Activated naive CD8-positive, alpha-beta T cell treated with anti-CD3 and anti-CD28 coated beads, Interleukin-2, amount 10 ng/mL, durations not matched to agents 7 days and 5 days (primary cell): ENCODE measurements around the gene SSTR1. TPM values are rescaled to one million over a fixed set of nuclear protein-coding genes. Genes with fewer than 3 reads are reported as not detected.
"Not testable (repeated sequence)": the region's sequence is repeated elsewhere in the genome, so short reads cannot be mapped to it uniquely, and the experiment has no call there.

Experiments
- ATAC-seq: fragments of 150-1000 bp; cut with Tn5 transposase; one replicate; pipeline ENCODE4 v1.10.0; 2021; ENCODE audit warnings: low read depth, moderate library complexity
- POLR2A ChIA-PET: fragments of 350-600 bp; sonication (Branson Sonifier 250); formaldehyde crosslinking; loops from one replicate; lab custom pipeline; 2021; ENCODE audit warnings: antibody characterized with exemption; lab: Charles Lee
- DNase-seq: peaks from one replicate; pipeline ENCODE4 v3.0.0; 2021
- H3K27ac Mint-ChIP-seq: one replicate; pipeline ENCODE4 v1.8.0; 2022; ENCODE audit warnings: mild to moderate bottlenecking, mixed read lengths
- H3K27me3 Mint-ChIP-seq: one replicate; pipeline ENCODE4 v1.8.0; 2022; ENCODE audit warnings: mild to moderate bottlenecking, moderate library complexity, mixed read lengths
- H3K36me3 Mint-ChIP-seq: one replicate; pipeline ENCODE4 v1.8.0; 2021; ENCODE audit warnings: mild to moderate bottlenecking, mixed read lengths
- H3K4me1 Mint-ChIP-seq: one replicate; pipeline ENCODE4 v1.8.0; 2021; ENCODE audit warnings: mixed read lengths
- H3K4me3 Mint-ChIP-seq: one replicate; pipeline ENCODE4 v1.8.0; 2022; ENCODE audit warnings: mild to moderate bottlenecking, moderate library complexity, mixed read lengths
- H3K9me3 Mint-ChIP-seq: one replicate; pipeline ENCODE4 v1.8.0; 2021; ENCODE audit warnings: mixed read lengths
- total RNA-seq, 2 experiments: library from RNA; stranded (reverse); gene quantifications; one replicate each; pipeline ENCODE4 v1.2.3, GENCODE V29; 2021

Gene SSTR1
- total RNA-seq, result not detected

- POLR2A ChIA-PET, result no interaction called here
- Mint-ChIP-seq H3K27ac (peak within 1 kb of the TSS; percentile 59), H3K27me3 (peaks cover 70% of the 10 kb centered on the region), H3K9me3 (peaks cover 3% of the 10 kb centered on the region), H3K4me3 (peak within 1 kb of the TSS; percentile 22), H3K4me1 (peaks cover 16% of the 10 kb centered on the region), H3K36me3 (no peaks in the 10 kb centered on the region)
- ATAC-seq (no peak), DNase-seq (no peak)
These were observed at the start of gene SSTR1 for GRCh38 chr14:38207736-38208617. Gene SSTR1, plus strand, starts transcription at chr14:38207904. Its CDS starts 1,486 bp downstream, at chr14:38209390.

- POLR2A ChIA-PET, result no interaction called here
- no peak overlapping the region for H3K27ac Mint-ChIP-seq
- no peaks in the 10 kb centered on the region for H3K4me1 Mint-ChIP-seq
- no peak for ATAC-seq
- no peaks in the 10 kb centered on the region for H3K36me3 Mint-ChIP-seq
- no peaks in the 10 kb centered on the region for H3K9me3 Mint-ChIP-seq
- no peak for DNase-seq
- no peak overlapping the region for H3K4me3 Mint-ChIP-seq
- H3K27me3 Mint-ChIP-seq, result peaks cover 2% of the 10 kb centered on the region
These were observed 49.2 kb upstream of the SSTR1 start for GRCh38 chr14:38158468-38158867.

DNA sequence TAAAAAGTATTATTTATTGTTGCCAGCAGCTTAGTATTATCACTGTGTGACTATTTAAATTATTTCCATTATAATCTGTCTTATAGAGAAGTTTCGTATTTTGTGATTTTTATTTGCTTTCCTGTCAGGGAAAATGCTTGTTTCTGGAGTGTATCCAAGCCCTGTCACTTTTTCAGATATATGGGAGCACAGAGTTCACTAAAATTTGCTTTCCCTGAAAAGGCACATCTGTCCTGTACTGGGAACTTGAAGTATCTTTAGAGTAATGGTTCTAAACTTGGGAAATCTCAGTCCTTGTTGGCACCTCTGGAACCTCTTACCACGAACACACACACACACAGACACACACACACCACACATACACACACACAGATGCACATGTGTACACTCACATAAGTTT is 39.3 kb upstream of the SSTR1 start:
- POLR2A ChIA-PET, result no interaction called here
- Mint-ChIP-seq H3K27ac (no peak overlapping the region), H3K4me3 (no peak overlapping the region), H3K27me3 (peaks cover 2% of the 10 kb centered on the region), H3K9me3 (no peaks in the 10 kb centered on the region), H3K36me3 (no peaks in the 10 kb centered on the region), H3K4me1 (no peaks in the 10 kb centered on the region)
- ATAC-seq, result no peak
- no peak for DNase-seq

DNA sequence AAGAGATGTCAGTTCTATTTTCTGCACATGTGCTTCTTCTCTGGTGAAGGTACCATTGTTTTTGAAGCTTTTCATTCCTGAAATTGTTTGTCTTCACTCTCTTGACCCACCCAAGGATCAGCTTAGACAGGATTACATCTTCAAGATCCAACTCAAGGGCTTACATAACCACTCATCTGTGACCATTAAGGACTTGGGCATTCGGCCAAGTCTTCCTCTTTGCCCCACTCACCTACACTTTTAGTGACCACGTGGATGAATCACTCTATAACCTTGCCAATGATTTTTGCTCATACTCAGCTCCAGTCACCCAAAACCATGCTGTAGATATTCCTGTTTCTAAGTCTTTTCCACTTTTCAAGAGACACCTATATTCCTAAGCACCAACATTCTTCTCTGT is 36.5 kb upstream of the SSTR1 start:
- no peaks in the 10 kb centered on the region for H3K9me3 Mint-ChIP-seq
- POLR2A ChIA-PET, result no interaction called here
- H3K36me3 Mint-ChIP-seq, result no peaks in the 10 kb centered on the region
- no peaks in the 10 kb centered on the region for H3K4me1 Mint-ChIP-seq
- DNase-seq (no peak), ATAC-seq (no peak)
- no peak overlapping the region for H3K27ac Mint-ChIP-seq
- H3K4me3 Mint-ChIP-seq, result no peak overlapping the region
- H3K27me3 Mint-ChIP-seq, result peaks cover 2% of the 10 kb centered on the region

DNA sequence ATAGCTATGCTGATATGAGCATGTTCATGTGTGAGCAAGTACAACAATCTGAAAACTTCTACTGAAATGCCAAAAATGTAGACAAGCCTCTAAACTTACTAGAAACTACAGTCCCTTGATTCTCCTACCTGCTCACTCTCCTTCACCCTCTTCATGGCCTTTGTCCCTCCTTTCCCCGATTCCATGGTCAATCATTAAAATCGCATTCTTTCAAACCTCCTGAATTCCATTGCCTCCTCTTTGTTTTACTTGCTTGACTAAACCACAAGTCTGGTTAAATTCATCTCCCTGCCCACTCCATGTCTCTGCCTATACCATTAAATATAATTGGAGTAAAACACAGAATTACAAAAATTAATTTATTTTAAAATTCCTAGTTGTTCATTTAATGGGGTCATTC is 33.0 kb upstream of the SSTR1 start:
- no peaks in the 10 kb centered on the region for H3K4me1 Mint-ChIP-seq
- POLR2A ChIA-PET, result no interaction called here
- DNase-seq, result no peak
- no peaks in the 10 kb centered on the region for H3K36me3 Mint-ChIP-seq
- no peaks in the 10 kb centered on the region for H3K27me3 Mint-ChIP-seq
- peaks cover 8% of the 10 kb centered on the region for H3K9me3 Mint-ChIP-seq
- no peak overlapping the region for H3K4me3 Mint-ChIP-seq
- ATAC-seq, result no peak
- no peak overlapping the region for H3K27ac Mint-ChIP-seq

DNA sequence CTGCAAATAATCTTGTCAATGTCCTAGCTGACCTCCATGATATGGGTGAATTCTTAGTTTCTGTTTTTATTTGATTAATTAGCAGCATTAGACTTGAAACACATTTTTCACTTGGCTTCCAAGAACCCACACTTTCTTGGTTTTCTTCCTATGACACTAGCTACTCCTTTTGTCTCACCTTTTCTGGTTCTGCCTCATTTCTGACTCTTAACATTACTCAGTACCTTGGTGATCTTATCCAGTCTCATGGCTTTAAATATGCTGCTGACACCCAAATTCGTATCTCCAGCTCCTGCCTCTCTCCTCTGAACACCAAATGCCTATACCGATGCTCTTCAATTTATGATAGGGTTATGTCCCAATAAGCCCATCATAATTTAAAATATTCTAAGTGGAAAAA is 32.0 kb upstream of the SSTR1 start:
- no peak for ATAC-seq
- H3K4me3 Mint-ChIP-seq, result no peak overlapping the region
- peaks cover 10% of the 10 kb centered on the region for H3K9me3 Mint-ChIP-seq
- no peaks in the 10 kb centered on the region for H3K4me1 Mint-ChIP-seq
- H3K27me3 Mint-ChIP-seq, result no peaks in the 10 kb centered on the region
- POLR2A ChIA-PET, result no interaction called here
- H3K27ac Mint-ChIP-seq, result no peak overlapping the region
- H3K36me3 Mint-ChIP-seq, result no peaks in the 10 kb centered on the region
- no peak for DNase-seq

GRCh38 chr14:38176379-38176778 is 31.3 kb upstream of the SSTR1 start:
- H3K27me3 Mint-ChIP-seq, result no peaks in the 10 kb centered on the region
- POLR2A ChIA-PET, result no interaction called here
- no peaks in the 10 kb centered on the region for H3K36me3 Mint-ChIP-seq
- DNase-seq, result no peak
- H3K4me1 Mint-ChIP-seq, result no peaks in the 10 kb centered on the region
- no peak for ATAC-seq
- peaks cover 10% of the 10 kb centered on the region for H3K9me3 Mint-ChIP-seq
- H3K27ac Mint-ChIP-seq, result no peak overlapping the region
- no peak overlapping the region for H3K4me3 Mint-ChIP-seq

DNA sequence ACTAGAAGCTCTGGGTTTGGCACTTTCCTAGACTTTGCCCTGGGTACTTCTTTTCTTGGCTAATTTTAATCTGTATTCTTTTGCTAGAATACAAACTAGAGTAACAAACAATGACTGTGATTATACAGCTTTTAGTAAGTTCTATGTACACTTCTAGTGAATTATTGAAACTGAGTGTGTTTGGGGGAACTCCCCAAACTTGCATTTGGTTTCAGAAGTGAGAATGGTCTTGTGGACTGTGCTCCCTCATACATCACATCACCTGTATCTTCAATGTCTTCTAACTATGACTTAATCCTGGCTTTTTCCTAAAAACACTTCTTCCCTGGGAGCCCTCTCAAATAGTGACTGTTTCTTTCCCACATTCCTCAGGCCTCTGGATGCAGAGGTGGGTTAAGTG is 23.6 kb upstream of the SSTR1 start:
- H3K27ac Mint-ChIP-seq, result no peak overlapping the region
- DNase-seq (no peak), ATAC-seq (no peak)
- peaks cover 8% of the 10 kb centered on the region for H3K9me3 Mint-ChIP-seq
- H3K4me3 Mint-ChIP-seq, result no peak overlapping the region
- no peaks in the 10 kb centered on the region for H3K36me3 Mint-ChIP-seq
- H3K27me3 Mint-ChIP-seq, result no peaks in the 10 kb centered on the region
- H3K4me1 Mint-ChIP-seq, result no peaks in the 10 kb centered on the region
- POLR2A ChIA-PET, result no interaction called here

GRCh38 chr14:38185671-38186070 is 22.0 kb upstream of the SSTR1 start:
- DNase-seq, result no peak
- no peaks in the 10 kb centered on the region for H3K27me3 Mint-ChIP-seq
- H3K27ac Mint-ChIP-seq, result no peak overlapping the region
- no peaks in the 10 kb centered on the region for H3K4me1 Mint-ChIP-seq
- H3K9me3 Mint-ChIP-seq, result peaks cover 4% of the 10 kb centered on the region
- no peaks in the 10 kb centered on the region for H3K36me3 Mint-ChIP-seq
- POLR2A ChIA-PET, result interaction anchor here (0.6 kb wide), 1 partner anchor 176 kb away, joined by 6 read pairs; no protein-coding TSS in a partner anchor
- ATAC-seq, result no peak
- no peak overlapping the region for H3K4me3 Mint-ChIP-seq

DNA sequence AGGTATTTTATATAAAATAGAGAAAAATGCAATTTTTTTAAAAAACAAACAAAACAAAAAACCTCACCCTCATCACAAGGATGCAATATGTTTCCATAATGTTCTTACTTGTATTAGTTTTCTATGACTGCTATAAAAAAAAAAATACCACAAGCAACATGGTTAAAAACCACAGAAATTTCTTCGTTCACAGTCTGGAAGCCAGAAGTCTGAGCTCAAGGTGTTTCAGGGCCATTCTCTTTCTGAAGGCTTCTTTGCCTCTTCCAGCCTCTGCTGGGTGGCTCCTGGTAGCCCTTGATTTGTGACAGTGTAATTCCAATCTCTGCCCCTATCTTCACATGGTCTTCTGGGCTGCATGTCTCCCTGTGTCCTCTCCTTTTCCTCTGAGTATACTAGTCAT is 21.5 kb upstream of the SSTR1 start:
- Mint-ChIP-seq H3K9me3 (peaks cover 4% of the 10 kb centered on the region), H3K27ac (no peak overlapping the region), H3K4me3 (no peak overlapping the region), H3K36me3 (no peaks in the 10 kb centered on the region), H3K27me3 (no peaks in the 10 kb centered on the region), H3K4me1 (no peaks in the 10 kb centered on the region)
- ATAC-seq (no peak), DNase-seq (no peak)
- POLR2A ChIA-PET, result interaction anchor here (0.6 kb wide), 1 partner anchor 177 kb away, joined by 6 read pairs; no protein-coding TSS in a partner anchor

GRCh38 chr14:38187528-38187927 is 20.2 kb upstream of the SSTR1 start:
- Mint-ChIP-seq H3K27me3 (no peaks in the 10 kb centered on the region), H3K4me1 (no peaks in the 10 kb centered on the region), H3K9me3 (peaks cover 4% of the 10 kb centered on the region), H3K4me3 (no peak overlapping the region), H3K36me3 (no peaks in the 10 kb centered on the region), H3K27ac (no peak overlapping the region)
- DNase-seq (no peak), ATAC-seq (no peak)
- POLR2A ChIA-PET, result no interaction called here

DNA sequence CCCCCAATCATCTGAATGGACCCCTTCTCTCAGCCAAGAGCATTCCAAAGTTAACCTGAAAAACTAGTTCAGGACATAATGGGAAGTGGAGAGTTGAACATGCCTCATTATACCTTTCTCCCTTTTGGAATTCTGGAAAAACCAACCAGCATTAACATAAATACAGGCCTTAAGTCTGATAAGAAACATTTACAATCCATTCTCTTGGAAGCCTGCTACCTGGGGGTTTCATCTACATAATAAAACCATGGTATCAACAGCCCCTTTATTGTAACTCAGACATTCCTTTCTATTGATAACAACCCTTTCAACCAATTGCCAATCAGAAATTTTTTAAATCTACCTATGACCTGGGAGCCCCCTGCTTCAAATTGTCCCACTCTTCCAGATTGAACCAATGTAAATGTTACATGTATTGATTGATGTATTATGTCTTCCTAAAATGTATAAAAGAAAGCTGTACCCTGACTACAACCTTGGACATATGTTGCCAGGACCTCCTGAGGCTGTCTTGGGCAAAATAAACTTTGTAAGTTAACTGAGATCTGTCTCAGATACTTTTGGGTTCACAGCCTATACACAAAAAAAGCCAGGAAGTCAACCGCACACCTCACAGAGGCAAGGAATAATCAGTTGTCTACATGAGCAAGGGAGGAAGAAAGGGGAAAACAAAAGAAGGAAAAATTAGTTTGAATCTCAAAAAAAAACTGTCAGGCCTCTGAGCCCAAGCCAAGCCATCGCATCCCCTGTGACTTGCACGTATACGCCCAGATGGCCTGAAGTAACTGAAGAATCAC is 17.6 kb upstream of the SSTR1 start:
- Mint-ChIP-seq H3K9me3 (no peaks in the 10 kb centered on the region), H3K4me1 (no peaks in the 10 kb centered on the region), H3K36me3 (no peaks in the 10 kb centered on the region), H3K27me3 (no peaks in the 10 kb centered on the region), H3K4me3 (no peak overlapping the region), H3K27ac (no peak overlapping the region)
- ATAC-seq (no peak), DNase-seq (no peak)
- POLR2A ChIA-PET, result no interaction called here

DNA sequence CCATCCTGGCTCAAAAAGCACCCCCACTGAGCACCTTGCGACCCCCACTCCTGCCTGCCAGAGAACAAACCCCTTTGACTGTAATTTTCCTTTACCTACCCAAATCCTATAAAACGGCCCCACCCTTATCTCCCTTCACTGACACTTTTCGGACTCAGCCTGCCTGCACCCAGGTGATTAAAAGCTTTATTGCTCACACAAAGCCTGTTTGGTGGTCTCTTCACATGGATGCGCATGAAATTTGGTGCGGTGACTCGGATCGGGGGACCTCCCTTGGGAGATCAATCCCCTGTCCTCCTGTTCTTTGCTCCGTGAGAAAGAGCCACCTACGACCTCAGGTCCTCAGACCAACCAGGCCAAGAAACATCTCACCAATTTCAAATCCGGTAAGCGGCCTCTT is 16.9 kb upstream of the SSTR1 start:
- H3K4me3 Mint-ChIP-seq, H3K27me3 Mint-ChIP-seq, DNase-seq, H3K9me3 Mint-ChIP-seq, H3K27ac Mint-ChIP-seq, H3K36me3 Mint-ChIP-seq, H3K4me1 Mint-ChIP-seq, ATAC-seq, POLR2A ChIA-PET: not testable (repeated sequence)

DNA sequence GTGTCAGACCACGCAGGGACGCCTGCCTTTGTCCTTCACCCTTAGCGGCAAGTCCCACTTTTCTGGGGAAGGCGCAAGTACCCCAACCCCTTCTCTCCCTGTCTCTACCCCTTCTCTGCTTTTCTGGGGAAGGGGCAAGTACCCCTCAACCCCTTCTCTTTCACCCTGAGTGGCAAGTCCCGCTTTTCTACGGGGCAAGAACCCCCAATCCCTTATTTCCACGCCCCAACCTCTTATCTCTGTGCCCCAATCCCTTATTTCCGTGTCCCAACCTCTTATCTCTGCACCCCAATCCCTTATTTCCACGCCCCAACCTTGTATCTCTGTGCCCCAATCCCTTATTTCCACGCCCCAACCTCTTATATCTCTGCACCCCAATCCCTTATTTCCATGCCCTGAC is 16.2 kb upstream of the SSTR1 start:
- H3K9me3 Mint-ChIP-seq, H3K36me3 Mint-ChIP-seq, H3K27me3 Mint-ChIP-seq, DNase-seq, H3K27ac Mint-ChIP-seq, POLR2A ChIA-PET, H3K4me3 Mint-ChIP-seq, ATAC-seq, H3K4me1 Mint-ChIP-seq: not testable (repeated sequence)
